ENCODE results near the gene UCP2.

UCP2 gene

GRCh38 chr11:73982595-73982989, at the start of gene UCP2:
UCP2 (minus strand) TSS chr11:73982843; CDS start chr11:73978378, 4,465 bp downstream.
- peak; percentile 48 for DNase-seq (ENCODE audit: low spot score)

- DNase-seq (ENCODE audit: low spot score): no peak
Measured at GRCh38 chr11:74030723-74031676, 48.4 kb upstream of the UCP2 start.

GRCh38 chr11:74025467-74026166, 43.0 kb upstream of the UCP2 start:
- no peak for DNase-seq (ENCODE audit: low spot score)

- no peak for DNase-seq (ENCODE audit: low spot score)
Measured at GRCh38 chr11:74024261-74025029, 41.8 kb upstream of the UCP2 start.

GRCh38 chr11:74023276-74023675, 40.6 kb upstream of the UCP2 start:
- no peak for DNase-seq (ENCODE audit: low spot score)

GRCh38 chr11:74022546-74022945, 39.9 kb upstream of the UCP2 start:
- DNase-seq (ENCODE audit: low spot score): no peak

GRCh38 chr11:74021998-74022397, 39.4 kb upstream of the UCP2 start:
- no peak for DNase-seq (ENCODE audit: low spot score)

GRCh38 chr11:74020539-74020938, 37.9 kb upstream of the UCP2 start:
- DNase-seq (ENCODE audit: low spot score): no peak

- no peak for DNase-seq (ENCODE audit: low spot score)
Measured at GRCh38 chr11:74019860-74020259, 37.2 kb upstream of the UCP2 start.

GRCh38 chr11:74019104-74019738, 36.6 kb upstream of the UCP2 start:
- no peak for DNase-seq (ENCODE audit: low spot score)

GRCh38 chr11:74018331-74019005, 35.8 kb upstream of the UCP2 start:
- DNase-seq (ENCODE audit: low spot score): peak; percentile 57

GRCh38 chr11:74017631-74018030, 35.0 kb upstream of the UCP2 start:
- no peak for DNase-seq (ENCODE audit: low spot score)

GRCh38 chr11:74015919-74016684, 33.5 kb upstream of the UCP2 start:
- no peak for DNase-seq (ENCODE audit: low spot score)

GRCh38 chr11:74014880-74015279, 32.2 kb upstream of the UCP2 start:
- DNase-seq (ENCODE audit: low spot score): no peak

- no peak for DNase-seq (ENCODE audit: low spot score)
Measured at GRCh38 chr11:74013141-74013540, 30.5 kb upstream of the UCP2 start.

- no peak for DNase-seq (ENCODE audit: low spot score)
Measured at GRCh38 chr11:74012074-74012809, 29.6 kb upstream of the UCP2 start.

GRCh38 chr11:74011360-74012073, 28.9 kb upstream of the UCP2 start:
- no peak for DNase-seq (ENCODE audit: low spot score)

- no peak for DNase-seq (ENCODE audit: low spot score)
Measured at GRCh38 chr11:74010306-74011300, 28.0 kb upstream of the UCP2 start.
